Endothelial cell of umbilical vein (primary cell): ENCODE measurements around the gene SCARF1. TPM values are rescaled to one million over a fixed set of nuclear protein-coding genes. Genes with fewer than 3 reads are reported as not detected.

Source experiments
- BruUV-seq: library from RNA; stranded (reverse); fragments of 400-500 nt; replicated peaks from 2 replicates; lab custom pipeline; 2021; lab: Mats Ljungman, UMichigan
- CTCF ChIA-PET: fragments of 300-600, 350-600 bp; sonication (Branson Sonifier 250); formaldehyde crosslinking; loops from one replicate; lab custom pipeline; 2021; ENCODE audit warnings: antibody characterized with exemption, inconsistent platforms; lab: Charles Lee
- POLR2A ChIA-PET: fragments of 300-600, 350-600 bp; sonication (Branson Sonifier 250); formaldehyde crosslinking; loops from one replicate; lab custom pipeline; 2021; ENCODE audit warnings: antibody characterized with exemption, inconsistent platforms; lab: Charles Lee
- DNase-seq: peaks from one replicate; pipeline ENCODE4 v3.0.0-alpha.2; 2011; ENCODE audit warnings: low read depth, low spot score
- FAIRE-seq: peaks from 2 replicates; lab custom pipeline; 2011; peaks lifted over from hg19 to GRCh38; lab: Jason Lieb, UNC
- H2AFZ ChIP-seq: 2 replicates; pipeline ENCODE4 v1.6.0; 2012; ENCODE audit warnings: low read depth, low read length, control low read depth, inconsistent platforms
- H3K27ac ChIP-seq: 2 replicates; pipeline ENCODE4 v1.5.1; 2011; ENCODE audit warnings: low read depth, mild to moderate bottlenecking, control low read depth, low read length, moderate library complexity; ENCODE audit not compliant: insufficient read depth
- H3K27me3 ChIP-seq, 2 experiments: 2 replicates each; pipeline versions ENCODE4 v1.6.0 to v1.6.1; 2011; ENCODE audit warnings: low read length in 2 of 2, mixed read lengths in 1 of 2; ENCODE audit not compliant: control insufficient read depth in 2 of 2, insufficient read depth in 2 of 2
- H3K36me3 ChIP-seq, 2 experiments: 2 replicates in 1 of 2; 3 replicates in 1 of 2; pipeline ENCODE4 v1.5.1; 2011; ENCODE audit warnings: low read length in 2 of 2, mild to moderate bottlenecking in 1 of 2, moderate library complexity in 1 of 2; ENCODE audit not compliant: control insufficient read depth in 2 of 2, insufficient read depth in 2 of 2; ENCODE audit errors: extremely low read depth in 1 of 2
- H3K4me1 ChIP-seq: 3 replicates; pipeline ENCODE4 v1.5.1; 2011; ENCODE audit warnings: mild to moderate bottlenecking, low read length; ENCODE audit not compliant: control insufficient read depth, insufficient read depth; ENCODE audit errors: extremely low read depth
- H3K4me2 ChIP-seq: 2 replicates; pipeline ENCODE4 v1.6.1; 2011; ENCODE audit warnings: low read length, control low read depth, mixed read lengths; ENCODE audit not compliant: insufficient read depth
- H3K4me3 ChIP-seq, 3 experiments: fragments of 200-600 bp in 1 of 3; sonication (generic), shearing (Covaris generic) in 1 of 3; replicated peaks in 1 of 3; 2 replicates each; pipeline ENCODE4 v1.5.1; 2011 to 2016; ENCODE audit warnings: control low read depth in 3 of 3, low read length in 3 of 3, mild to moderate bottlenecking in 2 of 3, inconsistent platforms in 1 of 3, low read depth in 1 of 3, moderate library complexity in 1 of 3; ENCODE audit not compliant: insufficient read depth in 1 of 3
- H3K79me2 ChIP-seq: 2 replicates; pipeline ENCODE4 v1.6.0; 2012; ENCODE audit warnings: low read length, inconsistent platforms; ENCODE audit not compliant: control insufficient read depth, insufficient read depth
- H3K9ac ChIP-seq: replicated peaks from 2 replicates; pipeline ENCODE3; 2011; ENCODE audit warnings: low read length, control low read depth; ENCODE audit not compliant: insufficient read depth; ENCODE audit errors: extremely low read depth
- H3K9me1 ChIP-seq: replicated peaks from 3 replicates; pipeline ENCODE4 v1.6.0; 2011; ENCODE audit warnings: mild to moderate bottlenecking, low read length; ENCODE audit not compliant: control insufficient read depth, insufficient read depth; ENCODE audit errors: extremely low read depth
- H3K9me3 ChIP-seq: replicated peaks from 2 replicates; pipeline ENCODE4 v1.5.1; 2012; ENCODE audit warnings: low read length, inconsistent platforms; ENCODE audit not compliant: control insufficient read depth, insufficient read depth
- H4K20me1 ChIP-seq: replicated peaks from 2 replicates; pipeline ENCODE3; 2011; ENCODE audit warnings: mild to moderate bottlenecking, low read length; ENCODE audit not compliant: control insufficient read depth, insufficient read depth; ENCODE audit errors: extremely low read depth
- EZH2 ChIP-seq: IDR thresholded peaks from 2 replicates; pipeline ENCODE4 v1.6.1; 2012; ENCODE audit warnings: borderline replicate concordance, low read depth, mild to moderate bottlenecking, moderate library complexity, low read length, inconsistent platforms; ENCODE audit not compliant: severe bottlenecking
- FOS ChIP-seq: IDR thresholded peaks from 2 replicates; pipeline ENCODE4 v1.6.1; 2011; ENCODE audit warnings: mild to moderate bottlenecking, low read length, moderate library complexity, borderline replicate concordance; ENCODE audit not compliant: insufficient read depth
- GATA2 ChIP-seq: IDR thresholded peaks from 2 replicates; pipeline ENCODE4 v1.7.0; 2011; ENCODE audit warnings: low read depth, mild to moderate bottlenecking, moderate library complexity, mixed read lengths, low read length; ENCODE audit not compliant: insufficient read length, insufficient read depth
- JUN ChIP-seq: IDR thresholded peaks from 2 replicates; pipeline ENCODE4 v1.6.1; 2011; ENCODE audit warnings: borderline replicate concordance, low read depth; ENCODE audit not compliant: insufficient read length, insufficient read depth
- MYC ChIP-seq: IDR thresholded peaks from one replicate; pipeline ENCODE4 v1.6.1; 2011; ENCODE audit warnings: mild to moderate bottlenecking, low read depth, low read length
- POLR2A ChIP-seq: IDR thresholded peaks from 2 replicates; pipeline ENCODE4 v1.6.1; 2012; ENCODE audit warnings: low read depth, mild to moderate bottlenecking, control low read depth, low read length
- POLR2AphosphoS5 ChIP-seq: IDR thresholded peaks from 2 replicates; pipeline ENCODE4 v1.6.1; 2012; ENCODE audit warnings: low read depth, mild to moderate bottlenecking, control low read depth, low read length, moderate library complexity; ENCODE audit not compliant: insufficient read depth
- dilution Hi-C: fragments of 300-500 bp; cut with MboI; formaldehyde crosslinking; loops from one replicate; pipeline ENCODE4 v1.15.0; 2019; ENCODE audit warnings: low sequenced_read_pairs; ENCODE audit not compliant: extremely low pct_ligation_motif_present
- intact Hi-C: fragments of 100-400 bp; cut with micrococcal nuclease; formaldehyde crosslinking; loops from one replicate; pipeline ENCODE4 v1.10.0; 2022
- polyA plus RNA-seq, 4 experiments: library from polyadenylated mRNA; depleted of rRNA in 3 of 4; stranded (reverse) in 3 of 4; unstranded in 1 of 4; fragments of >200 nt; gene quantifications; 2 replicates each; pipeline versions ENCODE4 v1.2.1 to v1.2.3, GENCODE V29; 2011 to 2012; ENCODE audit warnings: missing spikeins in 1 of 4
- total RNA-seq: library from RNA; stranded (reverse); gene quantifications from 2 replicates; pipeline ENCODE4 v1.2.3, GENCODE V29; 2021
- TF ChIP-seq, protein P1 (sequence below), 2 donors: IDR thresholded peaks; 1 replicate in 1 of 2; 2 replicates in 1 of 2; pipeline ENCODE4 v1.5.1; 2011; ENCODE audit warnings: low read length in 2 of 2, mild to moderate bottlenecking in 2 of 2, moderate library complexity in 2 of 2, control low read depth in 1 of 2, inconsistent platforms in 1 of 2, low read depth in 1 of 2; ENCODE audit not compliant: insufficient read depth in 1 of 2; ENCODE audit errors: extremely low read depth in 1 of 2
- TF ChIP-seq, protein P2 (sequence below): IDR thresholded peaks from 2 replicates; pipeline ENCODE4 v1.6.1; 2011; ENCODE audit not compliant: insufficient read depth, insufficient read length

SCARF1 gene
- total and polyA plus RNA-seq, 2 donors (not counting 3 experiments of a cell fraction or from before 2014, with no cell fraction given) = 52.8 to 93.7 TPM

DNA sequence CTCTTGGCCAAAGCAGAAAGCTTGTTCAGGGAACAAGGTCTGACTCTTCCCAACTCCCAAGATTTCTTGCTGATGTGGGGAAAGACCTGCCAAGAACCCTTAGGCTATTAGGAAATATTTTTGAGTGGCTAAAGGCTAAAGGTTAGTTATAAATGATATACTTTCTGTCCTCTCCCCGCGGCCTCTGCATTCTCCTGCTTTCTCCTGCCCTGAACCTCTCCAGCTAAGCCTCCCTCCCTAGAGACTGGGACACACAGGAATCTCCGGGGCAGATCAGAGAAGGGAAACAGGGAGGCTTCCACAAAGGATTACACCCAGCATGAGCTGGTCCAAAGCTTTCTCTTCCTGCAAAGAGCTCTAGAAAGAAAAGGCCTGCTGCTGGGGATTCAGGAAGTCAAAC lies 19.2 kb downstream of the SCARF1 start:
- no peaks in the 10 kb centered on the region for H3K27me3 ChIP-seq
- FAIRE-seq (no peak), DNase-seq (no peak)
- POLR2A ChIA-PET = interaction anchor here (1.7 kb wide), 1 partner anchor 90 kb away, joined by 6 read pairs; no protein-coding TSS in a partner anchor
- TF ChIP-seq FOS (no peak), MYC (no peak), POLR2AphosphoS5 (no peak), GATA2 (no peak), POLR2A (no peak), JUN (no peak), EZH2 (no peak)
- TF ChIP-seq, protein P1, sequence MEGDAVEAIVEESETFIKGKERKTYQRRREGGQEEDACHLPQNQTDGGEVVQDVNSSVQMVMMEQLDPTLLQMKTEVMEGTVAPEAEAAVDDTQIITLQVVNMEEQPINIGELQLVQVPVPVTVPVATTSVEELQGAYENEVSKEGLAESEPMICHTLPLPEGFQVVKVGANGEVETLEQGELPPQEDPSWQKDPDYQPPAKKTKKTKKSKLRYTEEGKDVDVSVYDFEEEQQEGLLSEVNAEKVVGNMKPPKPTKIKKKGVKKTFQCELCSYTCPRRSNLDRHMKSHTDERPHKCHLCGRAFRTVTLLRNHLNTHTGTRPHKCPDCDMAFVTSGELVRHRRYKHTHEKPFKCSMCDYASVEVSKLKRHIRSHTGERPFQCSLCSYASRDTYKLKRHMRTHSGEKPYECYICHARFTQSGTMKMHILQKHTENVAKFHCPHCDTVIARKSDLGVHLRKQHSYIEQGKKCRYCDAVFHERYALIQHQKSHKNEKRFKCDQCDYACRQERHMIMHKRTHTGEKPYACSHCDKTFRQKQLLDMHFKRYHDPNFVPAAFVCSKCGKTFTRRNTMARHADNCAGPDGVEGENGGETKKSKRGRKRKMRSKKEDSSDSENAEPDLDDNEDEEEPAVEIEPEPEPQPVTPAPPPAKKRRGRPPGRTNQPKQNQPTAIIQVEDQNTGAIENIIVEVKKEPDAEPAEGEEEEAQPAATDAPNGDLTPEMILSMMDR (IDR thresholded peaks at IDR 0.05; ENCODE audit: extremely low read depth in 1 of 2, insufficient read depth in 1 of 2, low read depth in 1 of 2, low read length in 2 of 2) = no peak
- TF ChIP-seq, protein P2, sequence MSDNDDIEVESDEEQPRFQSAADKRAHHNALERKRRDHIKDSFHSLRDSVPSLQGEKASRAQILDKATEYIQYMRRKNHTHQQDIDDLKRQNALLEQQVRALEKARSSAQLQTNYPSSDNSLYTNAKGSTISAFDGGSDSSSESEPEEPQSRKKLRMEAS = no peak
- H3K9me3 ChIP-seq = no peaks in the 10 kb centered on the region
- H2AFZ ChIP-seq = no peak overlapping the region
- peaks cover 12% of the 10 kb centered on the region for H3K79me2 ChIP-seq
- H3K9ac ChIP-seq = no peak overlapping the region
- intact Hi-C loops (loop anchor here (5.0 kb wide), 2 partner anchors 349 to 369 kb away; partner anchors contain the start of gene TRARG1), dilution Hi-C loops (no loop called here)
- no peaks in the 10 kb centered on the region for H3K9me1 ChIP-seq
- peaks cover 35% of the 10 kb centered on the region for H3K4me1 ChIP-seq
- H3K4me2 ChIP-seq = peak overlapping the region; percentile 46
- TSS peak; percentile 10 for BruUV-seq
- no peaks in the 10 kb centered on the region for H4K20me1 ChIP-seq
- H3K36me3 ChIP-seq = peaks cover 0 to 5% of the 10 kb centered on the region in 2 experiments
- H3K27ac ChIP-seq = peak overlapping the region; percentile 78
- CTCF ChIA-PET = interaction anchor here (1.0 to 10.0 kb wide), 8 partner anchors 8 to 367 kb away, joined by 3 to 459 read pairs (median 5); partner anchors contain the start of genes RILP and SCARF1
- no peak overlapping the region for H3K4me3 ChIP-seq
